GM19099 (cell line): ENCODE results near the gene ZNF622.

Source experiments
- POLR2A ChIP-seq: IDR thresholded peaks from 3 replicates; pipeline ENCODE4 v1.6.1; 2011; ENCODE audit warnings: low read depth; ENCODE audit not compliant: insufficient read length; ENCODE audit errors: extremely low read depth

The ZNF622 gene

GRCh38 chr5:16461026-16461425 is 4.6 kb downstream of the ZNF622 start:
- no peak for TF ChIP-seq POLR2A

- no peak for TF ChIP-seq POLR2A
Observed at GRCh38 chr5:16459451-16459850, 6.1 kb downstream of the ZNF622 start.

- TF ChIP-seq POLR2A = no peak
Observed at GRCh38 chr5:16457853-16458252, 7.7 kb downstream of the ZNF622 start.

DNA sequence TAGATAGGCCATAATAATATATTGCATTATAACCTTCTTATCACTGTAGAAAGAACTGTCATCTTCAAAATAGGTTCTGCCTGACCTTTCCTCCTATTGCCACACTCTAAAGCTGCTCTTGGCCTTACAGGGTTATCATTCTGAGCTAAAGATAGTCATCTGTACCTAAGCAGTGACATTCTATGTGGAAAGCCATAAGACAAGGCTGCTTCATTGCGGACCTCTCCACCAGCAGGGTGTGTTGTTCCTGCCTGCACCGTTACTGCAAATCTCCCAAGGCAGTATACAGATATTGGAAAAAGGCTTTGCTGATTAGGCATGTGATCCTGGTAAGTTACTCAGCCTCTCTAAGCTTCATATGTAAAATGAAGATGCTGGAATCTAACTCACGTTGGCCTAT is 8.1 kb downstream of the ZNF622 start:
- TF ChIP-seq POLR2A = no peak

DNA sequence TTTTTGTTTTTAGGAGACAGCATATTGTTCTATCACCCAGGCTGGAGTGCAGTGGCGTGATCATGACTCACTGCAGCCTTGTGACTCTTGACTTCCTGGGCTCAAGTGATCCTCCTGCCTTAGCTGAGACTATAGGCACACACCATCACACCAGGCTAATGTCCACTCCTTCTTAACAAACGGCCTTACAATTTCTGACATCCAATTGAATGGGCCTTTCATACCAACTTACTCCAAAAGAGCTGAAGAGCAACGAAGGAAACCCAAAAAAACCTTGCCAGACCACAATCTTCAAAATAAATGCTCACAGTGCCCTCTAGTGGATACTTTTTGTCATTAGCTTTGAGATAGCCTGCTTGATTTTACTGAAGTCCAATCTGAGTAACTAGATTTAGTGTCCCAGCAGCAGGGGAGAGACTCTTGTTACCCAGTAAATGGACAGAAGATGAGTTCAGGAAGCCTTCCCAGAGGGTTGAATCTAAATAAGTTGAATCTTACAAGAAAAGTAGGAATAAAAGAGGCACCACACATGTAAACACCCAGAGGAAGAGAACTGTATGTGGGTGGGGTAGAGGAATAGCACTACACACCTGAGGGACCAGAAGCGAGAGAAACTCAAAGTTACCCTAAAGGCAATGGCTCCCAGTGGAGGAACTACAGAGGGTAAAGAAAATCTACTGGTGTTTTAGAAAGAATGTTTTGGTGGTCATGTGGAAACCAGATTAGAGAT is 9.3 kb downstream of the ZNF622 start:
- TF ChIP-seq POLR2A = no peak

DNA sequence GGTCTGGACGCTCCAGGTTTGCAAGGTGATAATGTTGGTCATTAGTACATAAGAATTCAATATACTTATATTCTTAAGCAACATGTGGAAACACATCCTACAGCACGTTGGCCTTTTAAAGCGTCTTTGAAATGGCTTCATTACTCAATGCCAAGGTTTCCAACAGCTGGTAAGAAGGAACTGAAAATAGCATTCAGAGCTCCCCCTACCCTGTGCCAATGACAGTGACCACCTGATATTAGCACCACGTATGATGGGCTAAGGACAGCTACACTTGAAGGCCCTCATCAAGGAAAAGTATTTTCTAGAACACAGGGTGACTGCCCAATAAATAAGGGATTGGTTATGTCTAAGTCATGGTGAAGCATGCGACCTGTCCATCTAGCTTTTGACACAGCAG is 9.9 kb downstream of the ZNF622 start:
- no peak for TF ChIP-seq POLR2A

DNA sequence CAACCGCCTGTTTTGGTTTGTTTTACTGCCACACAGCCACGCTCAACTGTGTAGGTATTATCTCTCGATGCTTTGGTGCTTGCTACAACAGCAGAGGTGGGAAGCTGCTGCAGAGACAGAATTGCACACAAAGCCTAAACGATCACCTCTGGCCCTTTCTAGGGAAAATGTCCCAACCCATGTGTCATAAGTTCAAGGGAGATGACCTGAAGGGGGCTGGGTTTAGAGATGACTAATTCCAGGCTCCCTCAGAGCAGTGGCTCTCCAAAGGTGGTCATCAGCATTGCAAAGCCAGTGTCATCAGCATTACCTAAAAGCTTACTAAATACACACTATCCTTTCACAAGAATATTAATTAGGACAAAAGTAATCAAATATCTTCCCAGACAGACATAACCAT is 10.9 kb downstream of the ZNF622 start:
- no peak for TF ChIP-seq POLR2A

- TF ChIP-seq POLR2A = no peak
Observed at GRCh38 chr5:16453609-16454008, 12.0 kb downstream of the ZNF622 start.

GRCh38 chr5:16450163-16450562 is 15.4 kb downstream of the ZNF622 start:
- no peak for TF ChIP-seq POLR2A

DNA sequence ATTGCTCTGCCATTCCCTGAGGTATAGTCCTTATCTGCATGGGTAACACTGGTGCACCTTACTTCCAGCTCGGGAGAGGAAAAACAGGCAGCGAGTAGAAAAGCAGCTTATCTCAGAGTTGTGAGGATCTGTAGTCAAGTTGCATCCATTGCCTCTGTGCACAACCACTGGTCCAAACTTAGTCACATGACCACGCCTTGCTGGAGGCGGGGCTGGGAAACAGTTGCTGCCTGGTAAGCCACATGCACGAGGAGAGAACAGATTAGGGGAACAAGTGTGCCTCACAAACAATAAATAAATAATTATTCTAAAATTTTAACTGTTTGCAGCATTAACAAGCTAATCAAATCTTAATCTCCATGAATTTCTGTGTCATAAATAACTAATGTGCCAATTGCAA is 18.6 kb downstream of the ZNF622 start:
- TF ChIP-seq POLR2A = no peak

DNA sequence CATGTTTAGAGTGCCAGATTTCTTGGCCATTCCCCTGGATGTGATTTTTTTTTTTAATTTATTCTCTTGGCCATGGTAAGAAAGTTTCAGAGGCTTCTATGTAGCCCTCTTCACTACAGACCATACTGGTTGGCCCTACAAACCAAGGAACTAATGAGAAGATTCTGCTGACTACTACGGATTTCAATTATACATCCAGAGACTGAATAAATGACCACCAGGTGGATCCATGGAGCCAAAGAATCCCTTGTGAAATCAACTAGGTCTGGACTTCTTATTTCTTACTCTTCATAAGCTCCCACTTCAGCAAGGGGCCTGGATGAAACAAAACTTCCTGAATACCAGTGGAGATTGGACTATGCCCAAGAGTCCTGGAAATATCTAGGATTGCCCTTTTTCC is 27.6 kb downstream of the ZNF622 start:
- no peak for TF ChIP-seq POLR2A

DNA sequence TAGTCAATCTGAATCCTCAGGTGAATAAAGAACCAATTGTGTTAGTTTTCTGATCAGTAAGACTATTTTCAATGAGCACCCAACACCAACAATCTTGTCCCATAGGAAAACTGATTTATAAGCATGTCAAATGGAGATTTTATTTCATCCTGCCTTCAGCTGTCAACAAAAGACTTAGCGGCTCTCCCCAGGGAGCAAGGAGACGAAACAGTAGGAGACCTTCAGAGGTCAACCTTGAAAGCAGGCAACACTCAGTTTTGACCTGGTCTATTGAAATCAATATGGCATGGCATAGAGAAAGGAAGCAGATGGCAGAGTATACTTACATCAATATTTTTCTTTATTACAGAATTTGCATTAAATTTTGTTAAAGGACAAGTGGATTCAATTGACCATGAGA is 34.1 kb downstream of the ZNF622 start:
- TF ChIP-seq POLR2A = no peak

DNA sequence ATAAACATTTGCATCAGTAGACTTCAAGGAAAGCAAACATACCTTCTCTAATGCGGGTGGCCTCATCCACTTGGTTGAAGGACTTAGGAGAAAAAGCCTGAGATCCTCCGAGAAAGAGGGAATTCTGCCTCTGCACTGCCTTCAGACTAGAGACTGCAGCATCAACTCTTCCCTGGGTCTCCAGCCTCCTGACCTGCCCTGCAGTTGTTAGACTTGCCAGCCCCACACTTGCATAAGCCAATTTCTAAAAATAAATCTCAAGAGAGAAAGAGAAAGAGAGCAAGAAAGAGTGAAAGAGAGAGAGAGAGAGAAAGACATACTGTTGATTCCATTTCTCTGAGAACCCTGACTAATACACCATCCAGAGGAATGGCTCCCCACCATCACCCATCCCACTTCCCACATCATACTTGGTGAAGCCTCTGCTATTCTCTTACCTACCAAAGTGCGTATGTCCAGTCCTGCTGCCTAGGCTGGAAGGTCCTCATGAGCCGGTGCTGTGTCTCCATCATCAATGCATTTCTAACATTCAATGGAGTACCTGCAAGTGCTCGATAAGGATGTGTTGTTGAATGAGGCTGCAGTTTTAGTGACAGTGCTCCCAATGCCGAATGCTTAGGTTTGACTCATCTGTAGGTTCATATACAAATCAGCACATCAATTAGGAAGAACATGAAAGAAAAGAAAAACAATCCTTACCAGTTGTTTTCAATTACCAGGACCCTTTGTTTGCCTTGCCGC is 35.1 kb downstream of the ZNF622 start:
- TF ChIP-seq POLR2A = no peak

DNA sequence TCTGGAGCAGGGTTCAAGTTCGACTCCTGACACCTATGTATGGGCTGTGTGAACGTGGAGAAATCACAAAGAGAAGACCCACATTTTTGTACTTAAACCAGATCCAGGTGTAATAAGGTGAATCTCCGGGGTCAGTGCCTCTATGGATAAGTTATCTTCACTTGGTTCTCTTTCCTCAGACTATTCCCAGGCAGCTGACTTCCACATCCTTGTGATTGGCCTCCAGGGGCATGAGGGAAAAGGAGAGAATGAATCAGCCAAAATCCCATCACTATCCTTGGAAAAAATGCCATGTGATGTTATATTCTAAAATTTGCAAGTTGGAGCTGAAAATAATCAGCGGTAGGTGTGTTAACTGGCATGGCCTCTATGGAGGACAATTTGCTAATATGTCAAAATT is 37.2 kb downstream of the ZNF622 start:
- TF ChIP-seq POLR2A = no peak

- no peak for TF ChIP-seq POLR2A
Observed at GRCh38 chr5:16427587-16427986, 38.0 kb downstream of the ZNF622 start.

GRCh38 chr5:16418471-16418922 is 47.1 kb downstream of the ZNF622 start:
- TF ChIP-seq POLR2A = no peak
